ENCODE data around the gene CCDC92. TPM values are rescaled to one million over a fixed set of nuclear protein-coding genes. Genes with fewer than 3 reads are reported as not detected.

CCDC92 gene
- total and polyA plus RNA-seq, 2 of the 13 experiments (the other 11 are each of a cell fraction or from before 2014, with no cell fraction given): 5.4 to 14.7 TPM

GRCh38 chr12:123892180-123892559, 80.5 kb downstream of the CCDC92 start:
- in situ Hi-C loops (cut with HindIII; ENCODE audit: extremely low pct_ligation_motif_present, low pct_unique_long_range_greater_than_20kb) (no loop called here), intact Hi-C loops (cut with micrococcal nuclease; ENCODE audit: unreplicated experiment) (no loop called here)
- Histone ChIP-seq H3K27me3 (ENCODE audit: control insufficient read depth in 1 of 2, insufficient read depth in 2 of 2, low read length in 2 of 2) (peaks cover 17 to 66% of the 10 kb centered on the region in 2 experiments), H4K20me1 (ENCODE audit: insufficient read depth, low read length) (no peaks in the 10 kb centered on the region), H3K4me1 (ENCODE audit: insufficient read depth, low read length) (peaks cover 24% of the 10 kb centered on the region), H3K36me3 (replicated peaks in 1 of 2; ENCODE audit: control insufficient read depth in 1 of 2, insufficient read depth in 2 of 2, low read length in 2 of 2) (no peaks in the 10 kb centered on the region), H3K27ac (ENCODE audit: extremely low read length, insufficient read depth, low read length) (no peak overlapping the region), H3K9ac (ENCODE audit: insufficient read depth, low read depth, low read length) (no peak overlapping the region), H3K9me3 (ENCODE audit: low read length) (no peaks in the 10 kb centered on the region), H3K4me3 (replicated peaks in 1 of 3; ENCODE audit: insufficient read depth in 1 of 3, low read depth in 2 of 3, low read length in 3 of 3) (no peak overlapping the region), H3K4me2 (ENCODE audit: low read depth, low read length) (no peak overlapping the region), H2AFZ (ENCODE audit: low read length) (no peak overlapping the region), H3K79me2 (ENCODE audit: insufficient read depth, low read length) (no peaks in the 10 kb centered on the region)
- no peak for ATAC-seq
- CTCF ChIA-PET (ENCODE audit: low intra/inter-chr PET ratio, low total read pairs): no interaction called here
- BruUV-seq (replicated peaks): no TSS peak
- WGBS (ENCODE audit: low lambda C conversion rate): 63% methylated on average over 6 of the region's 9 CpGs
- DNase-seq (ENCODE audit: low spot score): no peak
- TF ChIP-seq NCOA1 (CRISPR knock-in tag; IDR thresholded peaks at IDR 0.05) (no peak), ISL2 (CRISPR knock-in tag; IDR thresholded peaks at IDR 0.05) (no peak), ZNF280D (CRISPR knock-in tag; IDR thresholded peaks at IDR 0.05) (no peak), ZNF800 (CRISPR knock-in tag; IDR thresholded peaks at IDR 0.05) (no peak), ZSCAN9 (CRISPR knock-in tag; IDR thresholded peaks at IDR 0.05; ENCODE audit: borderline replicate concordance) (no peak), FOXP4 (CRISPR knock-in tag; IDR thresholded peaks at IDR 0.05) (no peak), SALL1 (CRISPR knock-in tag; IDR thresholded peaks at IDR 0.05) (no peak), ZNF782 (CRISPR knock-in tag; IDR thresholded peaks at IDR 0.05; ENCODE audit: borderline replicate concordance) (no peak), ZNF672 (CRISPR knock-in tag; IDR thresholded peaks at IDR 0.05) (no peak), CENPX (CRISPR knock-in tag; IDR thresholded peaks at IDR 0.05) (no peak), IKZF5 (CRISPR knock-in tag; IDR thresholded peaks at IDR 0.05) (no peak)
- POLR2A ChIA-PET: no interaction called here
- FAIRE-seq: no peak

Data from HepG2 (cell line).